Measurements from ENCODE around the gene PTPRG.

- no peak for TF ChIP-seq EZH2 (IDR thresholded peaks at IDR 0.05; ENCODE audit: borderline replicate concordance, control insufficient read depth, low read depth, low read length)
- no peak for TF ChIP-seq POLR2A (IDR thresholded peaks at IDR 0.05; ENCODE audit: low read depth, low read length)
- TF ChIP-seq NFIC (IDR thresholded peaks at IDR 0.05; ENCODE audit: low read depth, low read length): no peak
- TF ChIP-seq RBBP5 (conservative IDR thresholded peaks at IDR 0.05): no peak
Measured at GRCh38 chr3:61597906-61598305, 36.5 kb downstream of the PTPRG start.
